Measurements from ENCODE around the gene DMXL1.

DNA sequence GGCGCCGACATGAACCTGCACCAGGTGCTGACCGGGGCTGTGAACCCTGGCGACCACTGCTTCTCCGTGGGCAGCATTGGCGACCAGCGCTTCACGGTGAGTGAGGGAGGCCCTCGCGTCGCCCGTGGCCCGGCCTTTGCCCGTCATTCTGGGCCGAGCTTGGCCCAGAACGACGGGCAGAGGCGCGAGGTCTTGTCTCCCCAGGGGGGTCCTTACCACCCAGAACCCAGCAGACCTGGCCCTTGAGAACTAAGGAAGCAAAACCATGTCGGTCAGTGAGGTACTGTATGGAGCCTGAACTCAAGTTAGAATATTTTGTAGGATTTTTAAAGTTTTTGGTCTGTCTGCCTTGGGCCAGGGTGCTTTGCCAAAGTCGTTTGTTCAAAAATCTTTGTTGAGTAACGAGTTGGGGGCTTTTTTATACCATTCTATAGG is 691 bp downstream of the DMXL1 start:
- TF ChIP-seq, protein P1, sequence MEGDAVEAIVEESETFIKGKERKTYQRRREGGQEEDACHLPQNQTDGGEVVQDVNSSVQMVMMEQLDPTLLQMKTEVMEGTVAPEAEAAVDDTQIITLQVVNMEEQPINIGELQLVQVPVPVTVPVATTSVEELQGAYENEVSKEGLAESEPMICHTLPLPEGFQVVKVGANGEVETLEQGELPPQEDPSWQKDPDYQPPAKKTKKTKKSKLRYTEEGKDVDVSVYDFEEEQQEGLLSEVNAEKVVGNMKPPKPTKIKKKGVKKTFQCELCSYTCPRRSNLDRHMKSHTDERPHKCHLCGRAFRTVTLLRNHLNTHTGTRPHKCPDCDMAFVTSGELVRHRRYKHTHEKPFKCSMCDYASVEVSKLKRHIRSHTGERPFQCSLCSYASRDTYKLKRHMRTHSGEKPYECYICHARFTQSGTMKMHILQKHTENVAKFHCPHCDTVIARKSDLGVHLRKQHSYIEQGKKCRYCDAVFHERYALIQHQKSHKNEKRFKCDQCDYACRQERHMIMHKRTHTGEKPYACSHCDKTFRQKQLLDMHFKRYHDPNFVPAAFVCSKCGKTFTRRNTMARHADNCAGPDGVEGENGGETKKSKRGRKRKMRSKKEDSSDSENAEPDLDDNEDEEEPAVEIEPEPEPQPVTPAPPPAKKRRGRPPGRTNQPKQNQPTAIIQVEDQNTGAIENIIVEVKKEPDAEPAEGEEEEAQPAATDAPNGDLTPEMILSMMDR (IDR thresholded peaks at IDR 0.05), result no peak
- no peak for TF ChIP-seq POLR2A (IDR thresholded peaks at IDR 0.05)

Data from Peyer's patch (tissue), 4 donors.